ENCODE measurements around the gene CNOT3. TPM values are rescaled to one million over a fixed set of nuclear protein-coding genes. Genes with fewer than 3 reads are reported as not detected.

Gene CNOT3
- total and polyA plus RNA-seq, 3 donors from 2014 or later, result 79.3 to 94.3 (median 79.9) TPM

- H3K9me3 ChIP-seq, result no peaks in the 10 kb centered on the region
- peaks cover 7% of the 10 kb centered on the region for H3K4me1 ChIP-seq
- TF ChIP-seq, protein P1, sequence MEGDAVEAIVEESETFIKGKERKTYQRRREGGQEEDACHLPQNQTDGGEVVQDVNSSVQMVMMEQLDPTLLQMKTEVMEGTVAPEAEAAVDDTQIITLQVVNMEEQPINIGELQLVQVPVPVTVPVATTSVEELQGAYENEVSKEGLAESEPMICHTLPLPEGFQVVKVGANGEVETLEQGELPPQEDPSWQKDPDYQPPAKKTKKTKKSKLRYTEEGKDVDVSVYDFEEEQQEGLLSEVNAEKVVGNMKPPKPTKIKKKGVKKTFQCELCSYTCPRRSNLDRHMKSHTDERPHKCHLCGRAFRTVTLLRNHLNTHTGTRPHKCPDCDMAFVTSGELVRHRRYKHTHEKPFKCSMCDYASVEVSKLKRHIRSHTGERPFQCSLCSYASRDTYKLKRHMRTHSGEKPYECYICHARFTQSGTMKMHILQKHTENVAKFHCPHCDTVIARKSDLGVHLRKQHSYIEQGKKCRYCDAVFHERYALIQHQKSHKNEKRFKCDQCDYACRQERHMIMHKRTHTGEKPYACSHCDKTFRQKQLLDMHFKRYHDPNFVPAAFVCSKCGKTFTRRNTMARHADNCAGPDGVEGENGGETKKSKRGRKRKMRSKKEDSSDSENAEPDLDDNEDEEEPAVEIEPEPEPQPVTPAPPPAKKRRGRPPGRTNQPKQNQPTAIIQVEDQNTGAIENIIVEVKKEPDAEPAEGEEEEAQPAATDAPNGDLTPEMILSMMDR (IDR thresholded peaks at IDR 0.05), result no peak
- TF ChIP-seq POLR2A (IDR thresholded peaks at IDR 0.05), result no peak
- H3K36me3 ChIP-seq (ENCODE audit: low read depth, missing control alignments), result no peaks in the 10 kb centered on the region
- no peak overlapping the region for H3K27ac ChIP-seq
- H3K27me3 ChIP-seq, result no peaks in the 10 kb centered on the region
- no peak for DNase-seq
- WGBS, 2 donors, result 68 to 74% methylated on average over 6 of the region's 6 CpGs
- H3K4me3 ChIP-seq, result no peak overlapping the region
- intact Hi-C loops (cut with DNase I; ENCODE audit: low total_unique reads), result no loop called here
These were observed 27.9 kb upstream of the CNOT3 start for GRCh38 chr19:54109651-54110050.

DNA sequence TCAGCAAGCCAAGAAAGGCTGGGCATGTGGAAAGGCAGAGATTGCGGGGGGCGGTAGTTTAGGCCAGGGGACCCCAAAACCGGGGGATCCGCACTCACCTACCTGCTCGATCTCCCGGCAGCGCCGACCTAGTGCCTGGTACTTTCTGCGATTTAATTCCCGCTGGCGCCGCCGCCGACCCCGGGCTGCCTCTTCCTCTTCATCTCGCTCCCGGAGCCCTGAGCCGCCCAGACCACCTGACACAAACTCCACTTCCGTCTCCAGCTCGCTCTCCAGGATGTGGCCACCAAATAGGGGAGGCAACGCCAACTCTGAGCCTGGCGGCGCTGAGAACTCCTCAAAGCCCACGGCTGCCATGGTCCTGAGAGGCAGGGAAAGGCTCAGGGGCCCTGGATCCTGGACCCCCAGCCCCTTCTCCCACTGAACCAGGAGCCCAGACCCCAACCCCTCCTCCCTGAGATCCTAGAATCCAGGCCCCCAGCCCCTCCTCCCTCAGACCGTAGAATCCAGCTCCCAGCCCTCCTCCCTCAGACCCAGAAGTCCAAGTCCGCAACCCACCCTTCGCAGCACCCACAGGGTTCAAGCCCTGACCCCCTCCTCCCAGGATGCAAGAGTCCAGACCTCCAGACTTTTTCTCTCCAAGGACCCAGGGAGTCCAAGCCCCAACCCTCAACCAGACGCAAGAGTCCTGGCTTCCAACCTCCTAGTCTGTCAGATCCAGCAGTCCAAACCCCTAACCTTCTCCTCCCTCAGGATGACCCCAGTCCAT is 23.0 kb upstream of the CNOT3 start:
- DNase-seq, result peak; percentile 42
- Histone ChIP-seq H3K4me1 (peaks cover 9% of the 10 kb centered on the region), H3K36me3 (ENCODE audit: low read depth, missing control alignments) (no peaks in the 10 kb centered on the region), H3K27ac (peak overlapping the region in 1 of 2 donors; percentile 81), H3K4me3 (peak overlapping the region; percentile 73 to 80), H3K9me3 (no peaks in the 10 kb centered on the region), H3K27me3 (no peaks in the 10 kb centered on the region)
- TF ChIP-seq, protein P1 (IDR thresholded peaks at IDR 0.05), result no peak
- no peak for TF ChIP-seq POLR2A (IDR thresholded peaks at IDR 0.05)
- intact Hi-C loops (cut with DNase I; ENCODE audit: low total_unique reads), result no loop called here
- 13 to 18% methylated on average over 28 of the region's 28 CpGs for WGBS, 2 donors

DNA sequence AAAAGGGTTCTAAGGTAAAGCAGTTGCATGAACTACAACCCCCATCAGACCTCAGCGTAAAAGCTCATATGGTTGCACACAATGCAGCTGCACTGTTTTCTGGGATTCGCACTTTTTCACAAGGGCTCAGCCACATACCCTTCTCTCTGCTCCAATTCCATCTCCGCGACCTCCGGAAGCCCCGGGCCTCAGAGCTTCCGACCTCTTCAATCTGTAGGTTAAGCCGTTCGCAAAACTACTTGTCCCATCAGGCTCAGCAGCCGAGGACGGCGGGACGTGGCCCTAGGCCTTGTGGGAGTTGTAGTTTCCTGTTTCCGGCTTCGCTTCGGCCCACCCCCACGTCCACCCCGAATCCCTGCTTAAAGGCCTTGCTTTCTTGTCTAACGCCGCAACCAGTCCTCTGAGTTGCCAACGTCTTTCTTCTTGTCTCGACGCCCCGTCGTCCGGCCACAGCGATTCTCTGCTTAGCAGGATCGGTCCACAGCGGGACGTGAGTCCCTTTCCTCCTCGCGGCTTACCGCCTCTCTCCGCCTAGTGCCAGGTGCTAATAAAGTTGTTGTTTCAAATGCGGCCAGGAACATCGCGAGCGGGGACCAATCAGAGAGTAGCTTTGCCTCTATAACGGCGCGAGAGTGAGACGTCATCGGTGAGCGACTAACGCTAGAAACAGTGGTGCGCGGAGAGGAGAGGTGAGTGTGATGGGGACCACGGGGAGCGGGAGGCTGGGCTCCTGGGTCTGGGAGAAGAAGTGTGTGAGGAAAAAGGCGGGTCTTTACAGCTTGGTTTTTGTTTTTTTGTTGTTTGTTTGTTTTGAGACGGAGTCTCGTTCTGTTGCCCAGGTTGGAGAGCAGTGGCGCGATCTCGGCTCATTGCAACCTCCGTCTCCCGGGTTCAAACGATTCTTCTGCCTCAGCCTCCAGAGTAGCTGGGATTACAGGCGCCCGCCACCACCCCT is 22.2 kb upstream of the CNOT3 start, which contains the start of the genes PRPF31 and TFPT:
Gene PRPF31 (plus strand): TSS at position 646 of the 955 bp plus-strand sequence. CDS start 2,525 bp downstream, outside the sequence.
Gene TFPT (minus strand): TSS at position 549 of the 955 bp plus-strand sequence. CDS start 388 bp downstream, at position 161.
- 0% methylated on average over 57 to 60 of the region's 60 CpGs for WGBS, 2 donors
- Histone ChIP-seq H3K4me3 (peak within 1 kb of the TSS; percentile 73 to 80), H3K4me1 (peaks cover 9% of the 10 kb centered on the region), H3K27ac (peak within 1 kb of the TSS; percentile 81 to 85), H3K9me3 (no peaks in the 10 kb centered on the region), H3K36me3 (ENCODE audit: low read depth, missing control alignments) (no peaks in the 10 kb centered on the region), H3K27me3 (no peaks in the 10 kb centered on the region)
- intact Hi-C loops (cut with DNase I; ENCODE audit: low total_unique reads), result no loop called here
- no peak for TF ChIP-seq POLR2A (IDR thresholded peaks at IDR 0.05)
- TF ChIP-seq, protein P1 (IDR thresholded peaks at IDR 0.05), result peak in 1 of 3 experiments; percentile 36
- DNase-seq, result peak; percentile 99

- Histone ChIP-seq H3K4me3 (no peak overlapping the region), H3K36me3 (ENCODE audit: low read depth, missing control alignments) (no peaks in the 10 kb centered on the region), H3K4me1 (no peaks in the 10 kb centered on the region), H3K9me3 (no peaks in the 10 kb centered on the region), H3K27ac (no peak overlapping the region), H3K27me3 (no peaks in the 10 kb centered on the region)
- no peak for DNase-seq
- intact Hi-C loops (cut with DNase I; ENCODE audit: low total_unique reads), result no loop called here
- TF ChIP-seq POLR2A (IDR thresholded peaks at IDR 0.05), result no peak
- TF ChIP-seq, protein P1 (IDR thresholded peaks at IDR 0.05), result no peak
- WGBS, 2 donors, result 89 to 97% methylated on average over 10 of the region's 10 CpGs
These were observed 16.3 kb upstream of the CNOT3 start for GRCh38 chr19:54121259-54121658.
